Measurements from ENCODE around the gene CYP26A1.

CYP26A1 gene

DNA sequence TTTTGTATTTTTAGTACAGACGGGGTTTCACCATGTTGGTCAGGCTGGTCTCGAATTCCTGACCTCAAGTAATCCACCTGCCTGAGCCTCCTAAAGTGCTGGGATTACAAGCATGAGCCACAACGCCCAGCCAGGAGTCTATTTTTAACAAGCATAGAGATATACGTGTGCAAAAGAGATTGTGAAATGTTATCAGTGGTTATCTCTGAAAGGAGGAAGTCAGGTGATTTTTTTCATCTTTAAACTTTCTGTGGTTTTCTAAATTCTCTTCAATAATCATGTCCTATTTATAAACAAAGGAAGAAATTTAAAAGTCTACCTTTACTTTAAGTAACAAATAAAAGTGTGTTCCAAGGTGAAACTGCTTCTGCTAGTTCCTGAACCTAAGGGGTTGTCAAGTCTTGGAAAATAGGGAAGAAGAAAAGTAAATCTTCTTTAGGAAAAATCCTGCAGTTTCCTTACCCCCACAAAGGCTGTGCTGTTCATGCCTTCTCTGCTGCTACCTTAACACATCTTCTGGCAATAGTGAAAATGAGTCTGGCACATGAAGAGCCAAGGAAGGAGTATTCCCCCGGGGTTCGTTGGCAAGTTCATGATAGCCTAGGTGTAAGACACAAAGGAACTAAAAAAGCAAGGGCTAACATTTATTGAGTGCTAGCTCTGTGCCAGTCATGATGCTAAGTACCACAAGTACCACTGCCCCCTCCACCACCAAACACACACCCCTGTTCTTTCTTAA lies 51.1 kb downstream of the CYP26A1 start:
- no peak for DNase-seq

- no peak for DNase-seq
These were observed 52.3 kb downstream of the CYP26A1 start for GRCh38 chr10:93125966-93126365.

- no peak for DNase-seq
These were observed 52.9 kb downstream of the CYP26A1 start for GRCh38 chr10:93126483-93127052.
